ENCODE data around the gene TMEM39A.

Gene TMEM39A

GRCh38 chr3:119463171-119464169 is at the start of gene TMEM39A:
TMEM39A (minus strand) TSS chr3:119463615; CDS start chr3:119462074, 1,541 bp downstream.
- Histone ChIP-seq H3K36me3 (ENCODE audit: control insufficient read depth, insufficient read depth, low read length, severe bottlenecking) (peaks cover 34% of the 10 kb centered on the region), H3K4me3 (ENCODE audit: low read length) (peak within 1 kb of the TSS; percentile 94), H3K9ac (ENCODE audit: low read length) (peak within 1 kb of the TSS; percentile 97), H3K27me3 (replicated peaks; ENCODE audit: control insufficient read depth, insufficient read depth, low read length) (no peaks in the 10 kb centered on the region), H3K9me3 (ENCODE audit: control insufficient read depth, low read length) (no peaks in the 10 kb centered on the region), H3K4me1 (ENCODE audit: control insufficient read depth, insufficient read depth, low read length) (peaks cover 45% of the 10 kb centered on the region)
- DNase-seq (ENCODE audit: low read depth): peak; percentile 100

- peaks cover 83% of the 10 kb centered on the region for H3K36me3 ChIP-seq (ENCODE audit: control insufficient read depth, insufficient read depth, low read length, severe bottlenecking)
- H3K9me3 ChIP-seq (ENCODE audit: control insufficient read depth, low read length): no peaks in the 10 kb centered on the region
Observed at GRCh38 chr3:119510690-119511089, 47.3 kb upstream of the TMEM39A start.

GRCh38 chr3:119508172-119508845 is 44.9 kb upstream of the TMEM39A start:
- DNase-seq (ENCODE audit: low read depth): no peak
- Histone ChIP-seq H3K36me3 (ENCODE audit: control insufficient read depth, insufficient read depth, low read length, severe bottlenecking) (peaks cover 80% of the 10 kb centered on the region), H3K4me1 (ENCODE audit: control insufficient read depth, insufficient read depth, low read length) (no peaks in the 10 kb centered on the region), H3K4me3 (ENCODE audit: low read length) (no peak overlapping the region), H3K27me3 (replicated peaks; ENCODE audit: control insufficient read depth, insufficient read depth, low read length) (no peaks in the 10 kb centered on the region), H3K9ac (ENCODE audit: low read length) (no peak overlapping the region), H3K9me3 (ENCODE audit: control insufficient read depth, low read length) (no peaks in the 10 kb centered on the region)

More at GRCh38 chr3:119510690-119511089, 47.3 kb upstream of the TMEM39A start:
- no peaks in the 10 kb centered on the region for H3K27me3 ChIP-seq (replicated peaks; ENCODE audit: control insufficient read depth, insufficient read depth, low read length)
- H3K4me3 ChIP-seq (ENCODE audit: low read length): no peak overlapping the region
- no peaks in the 10 kb centered on the region for H3K4me1 ChIP-seq (ENCODE audit: control insufficient read depth, insufficient read depth, low read length)
- no peak for DNase-seq (ENCODE audit: low read depth)
- H3K9ac ChIP-seq (ENCODE audit: low read length): no peak overlapping the region

- Histone ChIP-seq H3K4me3 (ENCODE audit: low read length) (no peak overlapping the region), H3K27me3 (replicated peaks; ENCODE audit: control insufficient read depth, insufficient read depth, low read length) (no peaks in the 10 kb centered on the region), H3K4me1 (ENCODE audit: control insufficient read depth, insufficient read depth, low read length) (no peaks in the 10 kb centered on the region), H3K9ac (ENCODE audit: low read length) (no peak overlapping the region), H3K9me3 (ENCODE audit: control insufficient read depth, low read length) (no peaks in the 10 kb centered on the region), H3K36me3 (ENCODE audit: control insufficient read depth, insufficient read depth, low read length, severe bottlenecking) (peaks cover 75% of the 10 kb centered on the region)
- DNase-seq (ENCODE audit: low read depth): no peak
Observed at GRCh38 chr3:119507404-119507803, 44.0 kb upstream of the TMEM39A start.

GRCh38 chr3:119506631-119507030 is 43.2 kb upstream of the TMEM39A start:
- no peak overlapping the region for H3K9ac ChIP-seq (ENCODE audit: low read length)
- no peaks in the 10 kb centered on the region for H3K4me1 ChIP-seq (ENCODE audit: control insufficient read depth, insufficient read depth, low read length)
- H3K27me3 ChIP-seq (replicated peaks; ENCODE audit: control insufficient read depth, insufficient read depth, low read length): no peaks in the 10 kb centered on the region
- DNase-seq (ENCODE audit: low read depth): no peak
- H3K9me3 ChIP-seq (ENCODE audit: control insufficient read depth, low read length): no peaks in the 10 kb centered on the region
- H3K36me3 ChIP-seq (ENCODE audit: control insufficient read depth, insufficient read depth, low read length, severe bottlenecking): peaks cover 73% of the 10 kb centered on the region
- no peak overlapping the region for H3K4me3 ChIP-seq (ENCODE audit: low read length)

GRCh38 chr3:119500901-119501300 is 37.5 kb upstream of the TMEM39A start:
- peak; percentile 9 for DNase-seq (ENCODE audit: low read depth)
- Histone ChIP-seq H3K27me3 (replicated peaks; ENCODE audit: control insufficient read depth, insufficient read depth, low read length) (no peaks in the 10 kb centered on the region), H3K9ac (ENCODE audit: low read length) (peak overlapping the region; percentile 29), H3K9me3 (ENCODE audit: control insufficient read depth, low read length) (no peaks in the 10 kb centered on the region), H3K36me3 (ENCODE audit: control insufficient read depth, insufficient read depth, low read length, severe bottlenecking) (peaks cover 25% of the 10 kb centered on the region), H3K4me1 (ENCODE audit: control insufficient read depth, insufficient read depth, low read length) (peaks cover 28% of the 10 kb centered on the region), H3K4me3 (ENCODE audit: low read length) (peak overlapping the region; percentile 93)

- Histone ChIP-seq H3K4me3 (ENCODE audit: low read length) (peak overlapping the region; percentile 93), H3K9ac (ENCODE audit: low read length) (peak overlapping the region; percentile 96), H3K9me3 (ENCODE audit: control insufficient read depth, low read length) (no peaks in the 10 kb centered on the region), H3K36me3 (ENCODE audit: control insufficient read depth, insufficient read depth, low read length, severe bottlenecking) (peaks cover 19% of the 10 kb centered on the region), H3K4me1 (ENCODE audit: control insufficient read depth, insufficient read depth, low read length) (peaks cover 28% of the 10 kb centered on the region), H3K27me3 (replicated peaks; ENCODE audit: control insufficient read depth, insufficient read depth, low read length) (no peaks in the 10 kb centered on the region)
- no peak for DNase-seq (ENCODE audit: low read depth)
Observed at GRCh38 chr3:119500265-119500664, 36.9 kb upstream of the TMEM39A start.

- H3K36me3 ChIP-seq (ENCODE audit: control insufficient read depth, insufficient read depth, low read length, severe bottlenecking): peaks cover 4% of the 10 kb centered on the region
Observed at GRCh38 chr3:119498186-119499011, 35.0 kb upstream of the TMEM39A start, which contains the start of gene TIMMDC1. TIMMDC1 (plus strand) TSS chr3:119498547; CDS start chr3:119498734, 187 bp downstream.

GRCh38 chr3:119497820-119498185 is 34.4 kb upstream of the TMEM39A start:
- H3K4me1 ChIP-seq (ENCODE audit: control insufficient read depth, insufficient read depth, low read length): peaks cover 28% of the 10 kb centered on the region
- peaks cover 5% of the 10 kb centered on the region for H3K36me3 ChIP-seq (ENCODE audit: control insufficient read depth, insufficient read depth, low read length, severe bottlenecking)
- DNase-seq (ENCODE audit: low read depth): peak; percentile 54
- peak overlapping the region; percentile 96 for H3K9ac ChIP-seq (ENCODE audit: low read length)
- H3K9me3 ChIP-seq (ENCODE audit: control insufficient read depth, low read length): no peaks in the 10 kb centered on the region
- no peaks in the 10 kb centered on the region for H3K27me3 ChIP-seq (replicated peaks; ENCODE audit: control insufficient read depth, insufficient read depth, low read length)
- H3K4me3 ChIP-seq (ENCODE audit: low read length): peak overlapping the region; percentile 93

More at GRCh38 chr3:119498186-119499011, 35.0 kb upstream of the TMEM39A start, which contains the start of gene TIMMDC1:
- no peaks in the 10 kb centered on the region for H3K27me3 ChIP-seq (replicated peaks; ENCODE audit: control insufficient read depth, insufficient read depth, low read length)
- H3K9me3 ChIP-seq (ENCODE audit: control insufficient read depth, low read length): no peaks in the 10 kb centered on the region
- H3K4me3 ChIP-seq (ENCODE audit: low read length): peak within 1 kb of the TSS; percentile 93
- peaks cover 28% of the 10 kb centered on the region for H3K4me1 ChIP-seq (ENCODE audit: control insufficient read depth, insufficient read depth, low read length)
- peak within 1 kb of the TSS; percentile 96 for H3K9ac ChIP-seq (ENCODE audit: low read length)
- DNase-seq (ENCODE audit: low read depth): peak; percentile 99

- no peak overlapping the region for H3K9ac ChIP-seq (ENCODE audit: low read length)
- no peaks in the 10 kb centered on the region for H3K27me3 ChIP-seq (replicated peaks; ENCODE audit: control insufficient read depth, insufficient read depth, low read length)
- H3K4me1 ChIP-seq (ENCODE audit: control insufficient read depth, insufficient read depth, low read length): peaks cover 9% of the 10 kb centered on the region
- H3K9me3 ChIP-seq (ENCODE audit: control insufficient read depth, low read length): no peaks in the 10 kb centered on the region
- peaks cover 20% of the 10 kb centered on the region for H3K36me3 ChIP-seq (ENCODE audit: control insufficient read depth, insufficient read depth, low read length, severe bottlenecking)
- no peak for DNase-seq (ENCODE audit: low read depth)
- no peak overlapping the region for H3K4me3 ChIP-seq (ENCODE audit: low read length)
Observed at GRCh38 chr3:119494597-119494996, 31.2 kb upstream of the TMEM39A start.

All from adipocyte (in vitro differentiated cells).